Upper lobe of right lung (tissue), 1 donor: ENCODE data around the gene HBA2. TPM values are rescaled to one million over a fixed set of nuclear protein-coding genes. Genes with fewer than 3 reads are reported as not detected.
A peak's percentile ranks its signal among the peaks of the same experiment; 100 is the strongest.

Experiments used
- ATAC-seq: fragments of 200-7000 bp; cut with Tn5 transposase; one replicate; pipeline ENCODE4 v1.9.1; 2020; ENCODE audit warnings: mild to moderate bottlenecking, moderate library complexity
- DNase-seq: peaks from one replicate; pipeline ENCODE4 v3.0.0-alpha.2; 2020
- H3K27ac ChIP-seq: fragments of 200-600 bp; one replicate; pipeline ENCODE4 v1.8.0; 2022
- H3K27me3 ChIP-seq: fragments of 200-600 bp; one replicate; pipeline ENCODE4 v1.8.0; 2022; ENCODE audit warnings: mild to moderate bottlenecking
- H3K36me3 ChIP-seq: fragments of 200-600 bp; one replicate; pipeline ENCODE4 v1.8.0; 2022
- H3K4me1 ChIP-seq: fragments of 200-600 bp; one replicate; pipeline ENCODE4 v1.8.0; 2022
- H3K4me3 ChIP-seq: fragments of 200-600 bp; one replicate; pipeline ENCODE4 v1.8.0; 2022; ENCODE audit warnings: mild to moderate bottlenecking
- H3K9me3 ChIP-seq: fragments of 200-600 bp; one replicate; pipeline ENCODE4 v1.8.0; 2022
- intact Hi-C: fragments of 100-400 bp; cut with DNase I; formaldehyde crosslinking; loops from one replicate; pipeline ENCODE4 v1.11.0; 2022
- total RNA-seq: library from RNA; stranded (reverse); fragmentation: NEBNext Ultra II Directional; extraction: Animal tissue kit (Norgen Biotek cat#: 25700); gene quantifications from one replicate; pipeline ENCODE4 v1.2.1, GENCODE V29; 2021
- TF ChIP-seq, protein P1 (sequence below): fragments of 200-600 bp; IDR thresholded peaks from one replicate; pipeline ENCODE4 v1.8.0; 2022; ENCODE audit warnings: antibody characterized with exemption
- donor health status: DM: no; HTN: yes; CAD: no; lungs with severe emphysema.

Gene HBA2
- total RNA-seq, 1 donor from 2014 or later: 248 TPM

DNA sequence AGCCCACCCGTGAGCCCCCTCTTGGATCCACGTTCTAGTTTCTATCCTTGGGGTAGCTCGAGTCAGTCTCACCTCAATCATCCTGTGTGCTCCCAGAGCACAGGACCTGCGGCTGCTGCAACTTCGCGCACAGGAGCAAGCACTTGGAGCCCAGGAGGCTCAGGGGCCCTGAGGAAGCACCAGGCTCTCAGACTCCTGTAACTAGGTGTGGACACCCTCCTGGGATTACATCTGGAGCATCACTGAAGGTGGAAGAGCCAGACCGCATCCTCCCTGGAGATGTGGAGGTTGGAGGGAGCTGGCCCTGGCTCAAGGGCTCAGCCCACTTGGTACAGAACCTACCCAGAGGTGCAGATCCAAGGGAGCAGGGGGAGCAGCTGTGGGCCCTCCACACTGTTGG is 10.3 kb downstream of the HBA2 start:
- intact Hi-C loops: no loop called here
- no peaks in the 10 kb centered on the region for H3K9me3 ChIP-seq
- no peak overlapping the region for H3K4me3 ChIP-seq
- peaks cover 29% of the 10 kb centered on the region for H3K27me3 ChIP-seq
- peaks cover 18% of the 10 kb centered on the region for H3K4me1 ChIP-seq
- no peak for DNase-seq
- H3K36me3 ChIP-seq: peaks cover 8% of the 10 kb centered on the region
- no peak for ATAC-seq
- H3K27ac ChIP-seq: no peak overlapping the region
- TF ChIP-seq, protein P1, sequence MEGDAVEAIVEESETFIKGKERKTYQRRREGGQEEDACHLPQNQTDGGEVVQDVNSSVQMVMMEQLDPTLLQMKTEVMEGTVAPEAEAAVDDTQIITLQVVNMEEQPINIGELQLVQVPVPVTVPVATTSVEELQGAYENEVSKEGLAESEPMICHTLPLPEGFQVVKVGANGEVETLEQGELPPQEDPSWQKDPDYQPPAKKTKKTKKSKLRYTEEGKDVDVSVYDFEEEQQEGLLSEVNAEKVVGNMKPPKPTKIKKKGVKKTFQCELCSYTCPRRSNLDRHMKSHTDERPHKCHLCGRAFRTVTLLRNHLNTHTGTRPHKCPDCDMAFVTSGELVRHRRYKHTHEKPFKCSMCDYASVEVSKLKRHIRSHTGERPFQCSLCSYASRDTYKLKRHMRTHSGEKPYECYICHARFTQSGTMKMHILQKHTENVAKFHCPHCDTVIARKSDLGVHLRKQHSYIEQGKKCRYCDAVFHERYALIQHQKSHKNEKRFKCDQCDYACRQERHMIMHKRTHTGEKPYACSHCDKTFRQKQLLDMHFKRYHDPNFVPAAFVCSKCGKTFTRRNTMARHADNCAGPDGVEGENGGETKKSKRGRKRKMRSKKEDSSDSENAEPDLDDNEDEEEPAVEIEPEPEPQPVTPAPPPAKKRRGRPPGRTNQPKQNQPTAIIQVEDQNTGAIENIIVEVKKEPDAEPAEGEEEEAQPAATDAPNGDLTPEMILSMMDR: no peak

DNA sequence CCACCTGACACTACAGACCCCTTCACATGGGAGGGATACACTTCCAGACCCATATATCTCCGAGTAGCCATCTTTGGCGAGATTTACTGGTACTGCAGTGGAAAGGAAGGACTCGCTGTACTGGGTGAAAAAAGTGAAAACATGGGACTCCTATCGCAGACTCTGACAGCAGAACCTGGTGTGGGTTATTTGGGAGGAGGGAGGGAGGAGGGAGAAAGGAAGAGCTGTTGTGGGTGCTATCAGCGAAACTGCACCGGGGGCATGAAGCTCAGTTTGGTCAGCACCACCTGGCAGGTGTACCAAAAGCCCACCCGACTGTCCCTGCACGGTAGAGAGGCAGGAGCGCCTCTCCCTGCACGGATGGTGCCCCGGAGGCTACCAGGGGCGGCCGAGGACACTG is 12.5 kb downstream of the HBA2 start:
- DNase-seq (no peak), ATAC-seq (no peak)
- H3K27ac ChIP-seq: no peak overlapping the region
- TF ChIP-seq, protein P1: no peak
- H3K4me1 ChIP-seq: peaks cover 14% of the 10 kb centered on the region
- no peak overlapping the region for H3K4me3 ChIP-seq
- no peaks in the 10 kb centered on the region for H3K9me3 ChIP-seq
- peaks cover 7% of the 10 kb centered on the region for H3K27me3 ChIP-seq
- intact Hi-C loops: no loop called here
- H3K36me3 ChIP-seq: peaks cover 28% of the 10 kb centered on the region

DNA sequence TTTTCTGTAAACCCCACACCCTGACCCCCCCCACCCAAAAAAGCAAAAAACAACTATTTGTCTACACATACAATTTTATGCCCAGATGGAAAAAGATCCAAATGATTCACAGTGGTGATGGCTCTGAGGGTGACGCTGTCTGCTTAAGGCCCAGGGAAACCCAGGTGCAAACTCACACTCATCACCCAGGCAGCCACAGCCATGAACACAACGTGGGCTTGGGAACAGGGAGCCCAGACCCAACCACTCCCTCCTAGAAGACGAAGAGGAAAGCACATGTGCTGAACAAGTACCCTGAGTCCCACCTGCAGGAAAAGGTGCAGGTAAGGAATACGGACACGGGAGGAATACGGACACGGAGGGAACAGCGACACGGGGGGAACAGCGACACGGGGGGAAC is 13.0 kb downstream of the HBA2 start:
- peaks cover 3% of the 10 kb centered on the region for H3K27me3 ChIP-seq
- H3K36me3 ChIP-seq: peaks cover 33% of the 10 kb centered on the region
- intact Hi-C loops: no loop called here
- H3K9me3 ChIP-seq: no peaks in the 10 kb centered on the region
- ATAC-seq: no peak
- peaks cover 11% of the 10 kb centered on the region for H3K4me1 ChIP-seq
- no peak overlapping the region for H3K4me3 ChIP-seq
- DNase-seq: no peak
- TF ChIP-seq, protein P1: no peak
- H3K27ac ChIP-seq: no peak overlapping the region

DNA sequence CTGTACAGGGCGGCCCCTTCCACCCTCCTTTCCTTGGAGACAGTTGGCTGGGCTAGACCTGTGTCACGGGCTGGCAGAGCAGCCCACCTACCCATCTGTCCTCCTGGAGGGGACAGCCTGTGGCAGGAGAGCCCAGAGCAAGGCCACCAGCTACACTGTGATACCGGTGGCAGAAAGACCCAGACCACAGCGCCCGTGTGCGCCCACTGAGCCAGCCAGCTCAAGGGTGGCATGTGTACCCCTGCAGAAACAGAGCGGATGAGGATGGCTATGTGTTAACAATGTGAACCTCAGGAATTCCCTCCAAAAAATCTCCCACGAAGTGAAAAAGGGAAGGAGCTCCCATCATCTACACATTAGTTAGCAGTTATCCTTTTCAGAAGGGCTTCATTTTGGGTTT is 14.7 kb downstream of the HBA2 start:
- Histone ChIP-seq H3K27ac (no peak overlapping the region), H3K4me3 (no peak overlapping the region), H3K27me3 (no peaks in the 10 kb centered on the region), H3K4me1 (no peaks in the 10 kb centered on the region), H3K9me3 (no peaks in the 10 kb centered on the region), H3K36me3 (peaks cover 49% of the 10 kb centered on the region)
- ATAC-seq: peak; percentile 15
- TF ChIP-seq, protein P1: no peak
- DNase-seq: no peak
- intact Hi-C loops: no loop called here

DNA sequence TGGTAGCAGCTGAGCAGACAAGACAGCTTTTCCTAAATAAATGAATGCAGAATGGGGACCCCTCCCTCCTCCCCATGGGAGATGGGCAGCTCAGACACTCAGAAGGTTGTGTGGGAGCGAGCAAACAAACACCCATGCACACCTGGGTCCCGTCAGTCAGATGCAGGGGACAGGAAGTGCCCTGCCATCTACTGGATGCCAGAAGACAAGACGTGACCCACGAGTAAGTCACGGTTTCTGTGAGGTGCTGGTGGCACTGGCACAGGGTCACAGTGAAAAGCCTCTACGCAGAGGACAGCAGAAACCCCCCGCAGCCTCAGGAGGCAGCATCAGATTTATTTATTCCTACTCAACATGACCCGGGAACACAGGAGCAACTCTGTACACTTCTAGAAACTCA is 16.0 kb downstream of the HBA2 start:
- H3K4me1 ChIP-seq: no peaks in the 10 kb centered on the region
- H3K27me3 ChIP-seq: no peaks in the 10 kb centered on the region
- H3K27ac ChIP-seq: no peak overlapping the region
- intact Hi-C loops: no loop called here
- H3K4me3 ChIP-seq: no peak overlapping the region
- TF ChIP-seq, protein P1: no peak
- DNase-seq (no peak), ATAC-seq (no peak)
- H3K36me3 ChIP-seq: peaks cover 62% of the 10 kb centered on the region
- no peaks in the 10 kb centered on the region for H3K9me3 ChIP-seq

DNA sequence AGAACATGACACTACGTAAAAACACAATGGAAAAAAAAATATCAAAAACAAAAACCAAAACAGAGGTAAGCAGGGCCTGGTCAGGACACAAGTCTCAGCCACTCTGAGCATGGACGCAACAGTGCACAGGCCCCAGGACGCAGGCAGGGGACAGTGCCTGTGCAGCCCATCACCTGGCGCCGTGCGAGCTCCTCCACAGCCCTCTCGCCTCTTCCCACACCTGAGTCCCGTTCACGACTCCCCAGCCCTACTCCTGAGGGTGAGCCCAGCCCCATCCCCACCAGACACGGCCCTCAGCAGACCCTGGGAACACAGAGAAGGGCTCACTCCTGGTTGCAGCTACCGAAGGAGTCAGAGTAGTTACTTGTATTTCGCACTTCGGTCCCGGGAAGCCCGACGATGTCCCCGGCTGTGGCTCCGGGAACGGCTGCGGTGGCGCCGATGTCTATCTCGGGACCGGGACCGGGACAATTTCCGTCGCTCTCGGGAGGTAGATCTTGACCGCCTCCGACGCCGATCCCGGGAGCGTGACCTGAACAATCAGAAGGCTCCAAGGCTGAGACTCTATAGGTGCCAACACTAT is 17.0 kb downstream of the HBA2 start:
- Histone ChIP-seq H3K4me1 (no peaks in the 10 kb centered on the region), H3K9me3 (no peaks in the 10 kb centered on the region), H3K27ac (no peak overlapping the region), H3K36me3 (peaks cover 72% of the 10 kb centered on the region), H3K4me3 (no peak overlapping the region), H3K27me3 (no peaks in the 10 kb centered on the region)
- ATAC-seq (no peak), DNase-seq (no peak)
- TF ChIP-seq, protein P1: no peak
- intact Hi-C loops: no loop called here
